CD4-positive, alpha-beta T cell treated with Interleukin-15 for 1 hour (primary cell): ENCODE measurements around the gene THSD4.

Experiments used
- DNase-seq: peaks from one replicate; pipeline ENCODE4 v3.0.0-alpha.2; 2020

Gene THSD4

DNA sequence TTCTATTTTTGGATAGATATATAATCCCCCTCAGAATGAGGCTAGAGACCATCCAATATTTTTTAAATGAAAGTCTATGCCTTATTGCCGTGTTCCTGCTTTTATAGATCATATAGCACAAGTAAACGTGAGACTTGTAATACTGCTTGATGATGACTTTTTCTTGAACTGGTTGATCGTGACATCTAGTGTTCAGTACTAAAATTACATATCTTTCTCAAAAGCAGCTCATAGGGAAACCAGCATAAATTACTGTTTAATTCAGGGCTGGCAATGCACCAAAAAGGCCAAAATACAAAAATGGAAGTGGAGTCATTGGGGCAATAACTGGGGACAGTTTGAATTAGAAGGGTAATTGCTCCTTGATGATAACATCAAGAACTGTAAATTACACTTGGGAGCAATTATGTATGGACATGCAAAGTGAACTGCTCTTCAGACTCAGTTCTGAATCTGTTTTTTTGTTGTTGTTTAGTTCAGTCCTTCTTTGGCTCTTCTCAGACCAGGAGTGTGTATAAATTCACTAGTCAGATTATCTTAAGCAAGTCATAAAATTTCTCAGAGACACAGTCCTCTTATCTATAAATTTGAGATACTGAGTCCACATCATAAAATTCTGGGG, 325.3 kb downstream of the THSD4 start:
- DNase-seq, result no peak

DNA sequence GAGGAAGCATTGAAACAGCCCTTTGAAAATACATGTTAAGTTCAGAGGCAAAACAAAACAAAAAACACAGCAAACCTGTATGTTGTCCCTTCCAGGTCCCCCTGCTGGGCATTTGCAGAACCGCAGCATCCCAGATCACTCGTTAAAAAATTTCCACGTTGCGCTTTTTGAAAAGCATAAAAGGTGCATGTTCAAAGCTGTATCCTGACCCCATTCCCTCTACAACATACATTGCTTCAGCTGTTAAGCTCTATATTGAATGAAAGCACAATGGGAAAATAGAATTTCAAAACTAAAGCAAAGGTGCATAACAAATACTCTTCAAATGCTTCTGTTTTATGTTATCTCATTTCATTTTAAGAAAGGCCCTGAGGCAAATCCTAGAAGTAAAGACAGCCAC, 328.3 kb downstream of the THSD4 start:
- no peak for DNase-seq

DNA sequence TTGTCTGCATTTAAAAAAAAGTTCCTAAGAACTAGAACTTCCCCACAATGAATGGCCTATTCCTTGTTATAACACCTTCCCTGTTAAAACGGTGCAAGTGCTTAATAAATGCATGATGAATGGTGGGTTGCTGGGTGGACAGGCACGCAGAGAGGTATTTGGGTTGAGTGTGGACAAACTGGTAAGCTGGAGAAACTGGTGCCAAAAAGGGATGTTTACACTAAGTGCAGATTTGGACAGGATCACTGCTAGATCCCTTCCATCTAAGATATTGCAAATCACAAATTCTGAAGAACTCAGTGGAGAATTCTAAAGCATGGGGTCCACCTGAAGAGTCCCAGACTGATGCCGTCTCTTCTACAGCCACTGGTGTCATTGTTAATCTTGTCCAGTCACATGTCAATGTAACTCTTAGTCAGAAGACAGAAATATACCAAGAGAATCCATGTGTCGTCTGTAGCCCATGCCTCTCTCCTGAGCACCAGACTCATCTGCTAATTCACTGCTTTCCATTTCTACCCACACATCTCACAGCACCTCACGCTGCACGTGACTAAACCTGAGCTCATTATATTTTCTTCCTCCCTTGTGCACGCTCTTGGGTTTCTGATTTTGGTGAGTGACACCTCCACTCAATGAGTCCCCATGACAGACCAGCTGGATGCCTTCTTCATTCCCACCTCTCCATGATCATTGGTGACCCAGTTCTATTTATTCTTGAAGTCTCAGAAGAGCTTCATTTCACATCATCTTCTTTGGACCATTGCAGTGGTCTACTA, 328.9 kb downstream of the THSD4 start:
- no peak for DNase-seq

DNA sequence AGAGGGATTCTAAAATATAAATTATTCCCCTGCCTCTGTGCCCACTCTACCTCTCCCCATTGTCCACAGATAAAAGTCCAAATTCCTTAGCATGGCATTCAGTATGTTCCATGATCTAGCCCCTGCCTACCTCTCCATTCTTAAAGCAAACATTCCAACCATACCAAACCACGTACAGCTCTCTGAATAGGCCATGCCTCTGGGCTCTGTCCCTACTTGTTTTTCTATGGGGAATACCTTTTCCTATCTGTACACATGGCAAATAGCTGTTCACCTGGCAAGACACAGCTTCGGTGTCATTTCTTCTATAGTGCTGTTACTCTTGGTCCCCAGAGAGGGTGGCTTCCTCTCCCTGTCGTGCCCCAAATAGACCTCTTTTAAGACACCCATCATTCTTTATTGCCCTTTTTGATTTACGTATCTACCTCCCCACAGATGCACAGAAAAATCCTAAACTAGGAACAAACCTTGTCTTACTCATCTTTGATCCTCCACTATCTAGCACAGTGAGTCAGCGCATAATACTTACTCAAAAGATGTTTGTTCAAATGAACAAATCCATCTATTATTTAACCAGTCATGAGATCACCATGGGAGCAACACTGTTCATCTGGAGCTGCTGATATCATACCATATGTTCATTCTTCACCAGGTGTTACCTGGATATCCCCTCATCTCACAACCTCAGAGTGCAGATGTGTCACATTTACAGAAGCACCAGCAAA, 329.8 kb downstream of the THSD4 start:
- DNase-seq, result no peak

DNA sequence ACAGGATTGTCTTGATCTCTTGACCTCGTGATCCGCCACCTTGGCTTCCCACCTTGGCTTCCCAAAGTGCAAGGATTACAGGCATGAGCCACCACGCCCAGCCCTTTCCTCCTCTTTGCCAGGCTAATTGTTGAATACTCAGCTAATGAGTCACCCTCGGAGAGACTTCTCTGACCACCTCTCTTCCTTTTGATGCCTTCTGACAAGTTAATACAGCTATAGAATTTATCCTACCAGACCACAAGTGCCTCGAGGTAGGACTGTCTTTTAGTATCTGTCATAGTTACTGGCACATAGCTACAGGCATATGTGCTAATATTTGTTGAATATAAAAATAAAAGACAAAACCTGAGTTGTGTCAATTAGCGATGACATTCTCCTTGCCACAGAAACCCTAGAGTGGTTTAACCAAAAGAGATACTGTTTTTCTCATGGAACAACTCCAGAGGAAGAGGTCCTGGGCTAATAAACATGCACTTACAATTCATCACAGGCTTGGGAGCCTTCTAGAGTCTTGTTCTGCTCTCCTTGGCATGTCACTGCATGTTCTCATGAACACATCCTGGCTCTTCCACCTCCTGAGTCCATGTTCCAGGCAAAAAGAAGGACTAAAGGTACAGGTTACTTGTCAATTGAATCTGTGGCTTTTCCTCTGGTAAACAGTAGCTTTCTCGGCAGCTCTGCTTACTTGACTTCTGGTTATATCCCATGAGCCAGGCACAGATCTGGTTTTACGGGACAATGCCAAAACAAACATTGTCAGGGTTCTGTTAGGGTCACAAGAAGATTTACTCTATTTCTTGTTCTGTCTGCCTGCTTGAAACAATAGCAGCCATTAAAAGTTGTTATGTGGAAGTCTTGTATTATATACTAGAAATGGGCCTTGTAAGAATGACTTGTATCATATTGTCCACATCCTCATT, 332.3 kb downstream of the THSD4 start:
- DNase-seq, result no peak

DNA sequence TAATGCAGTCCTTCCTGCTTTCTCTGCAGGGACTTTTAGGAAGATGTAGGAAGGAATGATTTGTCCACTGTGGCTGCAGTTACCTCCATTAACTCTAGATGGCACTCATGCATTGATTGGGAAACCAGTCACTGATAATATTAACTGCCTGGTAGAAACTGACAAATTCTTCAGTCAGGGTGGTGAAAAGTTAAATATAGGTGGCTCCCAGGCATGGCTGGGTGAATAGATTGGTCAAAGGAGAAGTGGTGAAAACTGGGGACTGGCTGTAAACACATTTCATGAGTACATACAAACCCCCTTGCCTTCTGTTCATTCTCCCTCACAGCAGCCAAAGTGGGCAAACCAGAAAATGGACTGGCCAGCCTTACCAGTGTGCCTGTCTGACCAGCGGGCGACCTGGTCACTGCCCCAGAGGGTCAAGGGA, 333.4 kb downstream of the THSD4 start:
- no peak for DNase-seq

DNA sequence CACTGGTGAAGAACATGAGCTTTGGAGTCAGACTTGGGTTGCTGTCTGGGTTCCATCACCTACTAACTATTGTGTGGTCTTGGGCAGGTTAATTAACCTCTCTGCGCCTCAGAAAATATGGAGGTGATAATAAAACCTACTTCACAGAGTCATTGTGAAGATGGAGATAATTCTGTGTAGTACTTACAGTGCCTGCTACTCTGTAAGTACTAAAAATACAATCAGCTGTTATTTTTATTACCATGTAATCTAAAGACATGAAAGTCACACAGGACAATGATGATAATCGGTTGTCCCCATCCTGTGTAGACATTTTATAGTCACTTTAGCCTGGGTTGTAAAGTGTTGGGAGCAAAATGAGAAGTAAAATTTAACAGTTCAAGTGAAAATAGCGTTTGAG, 334.1 kb downstream of the THSD4 start:
- DNase-seq, result no peak

DNA sequence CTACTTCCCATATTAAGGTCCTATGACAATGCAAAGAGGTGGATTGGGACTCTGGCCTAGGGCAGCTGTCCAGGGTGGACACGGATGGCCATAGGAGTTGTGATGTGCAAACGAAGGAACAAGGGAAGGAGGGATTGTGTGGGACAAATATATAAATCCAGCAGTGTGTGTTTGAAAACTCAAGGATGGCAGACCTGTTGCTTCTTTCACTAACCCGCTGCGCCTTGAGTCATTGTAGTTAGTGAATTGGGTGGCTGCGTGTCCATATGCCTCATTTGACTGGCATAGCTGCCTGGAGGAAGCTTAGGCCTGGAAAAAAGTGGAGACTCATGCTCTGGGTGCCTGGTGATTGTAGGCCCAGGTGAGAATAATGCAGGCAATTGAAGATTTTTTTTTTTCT, 334.7 kb downstream of the THSD4 start:
- DNase-seq, result no peak

DNA sequence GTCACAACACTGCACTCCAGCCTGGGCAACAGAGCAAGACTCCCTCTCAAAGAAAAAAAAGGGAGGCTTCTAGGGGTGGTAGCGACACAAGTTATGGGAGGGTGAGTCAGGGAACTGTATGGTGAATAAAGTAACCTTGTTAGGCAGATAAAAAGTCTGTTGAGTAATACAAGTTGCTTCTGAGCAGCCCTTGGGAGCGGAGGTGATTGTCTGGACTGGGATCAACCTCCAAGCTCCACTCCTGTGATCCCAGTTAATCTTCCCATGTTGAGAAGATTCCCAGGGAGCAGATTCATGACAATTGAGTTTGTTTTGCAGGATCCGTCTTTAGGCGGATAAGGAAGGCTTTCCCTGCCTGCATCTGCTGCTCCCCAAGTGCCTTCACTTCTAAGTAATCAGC, 335.9 kb downstream of the THSD4 start:
- DNase-seq, result no peak

DNA sequence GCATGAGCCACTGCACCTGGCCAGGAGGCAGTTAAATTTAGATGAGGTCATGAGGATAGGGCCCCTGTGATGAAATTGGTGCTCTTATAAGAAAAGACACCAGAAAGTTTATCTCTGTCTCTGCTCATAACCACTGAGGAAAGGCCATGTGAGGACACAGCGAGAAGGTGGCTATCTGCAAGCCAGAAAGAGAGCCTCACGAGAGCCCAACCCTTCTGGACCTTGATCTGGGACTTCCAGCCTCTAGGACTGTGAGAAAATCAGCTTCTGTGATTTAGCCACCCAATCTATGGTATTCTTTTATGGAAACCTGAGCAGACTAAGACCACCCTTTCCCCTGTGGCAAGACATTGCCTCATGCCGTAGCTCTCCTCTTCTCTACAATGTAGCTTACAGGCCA, 337.6 kb downstream of the THSD4 start:
- no peak for DNase-seq

DNA sequence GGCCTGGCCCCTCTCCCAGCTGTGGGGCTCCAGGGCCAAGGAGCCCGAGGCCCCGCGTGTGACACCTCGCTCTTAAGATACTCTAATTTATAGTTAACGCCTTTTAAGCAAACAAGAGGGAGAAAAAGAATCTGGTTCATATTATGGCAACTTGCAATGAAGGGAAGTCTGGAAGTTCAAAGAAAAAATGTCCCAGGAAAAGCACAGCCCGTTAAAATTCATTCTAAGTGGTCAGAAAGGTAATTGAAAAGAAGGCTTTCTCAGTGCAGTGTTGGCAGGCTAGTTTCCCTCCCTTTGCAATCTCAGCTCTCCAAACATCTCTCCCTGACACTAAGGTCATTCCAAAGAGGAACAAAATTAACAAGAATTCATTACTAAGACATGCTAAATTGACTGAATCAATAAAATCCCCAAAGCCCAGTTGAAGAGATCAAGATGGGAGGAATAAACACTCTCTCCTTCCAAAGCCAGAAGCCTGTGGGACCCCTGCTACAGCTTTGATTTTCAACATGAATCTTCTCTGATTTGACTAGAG, 339.3 kb downstream of the THSD4 start:
- DNase-seq, result no peak

DNA sequence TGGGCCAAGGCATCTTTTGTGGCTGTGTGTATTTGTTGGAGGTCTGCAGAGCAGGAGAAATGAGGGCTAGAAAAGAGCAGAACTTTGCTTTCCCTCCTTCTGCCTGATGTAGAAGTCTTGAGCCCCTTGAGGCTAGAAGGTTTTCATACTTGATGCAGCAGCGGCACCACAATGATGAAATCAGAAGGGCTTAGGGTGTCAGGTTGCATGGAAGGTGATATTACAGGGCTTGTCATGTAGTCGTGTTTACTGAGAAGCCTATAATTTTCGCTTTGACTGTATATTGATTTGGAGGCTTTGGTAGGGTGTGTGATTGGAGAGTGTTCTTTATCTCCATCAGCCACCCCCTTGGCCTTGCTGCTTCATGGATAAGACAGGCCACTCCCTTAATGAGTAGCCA, 339.8 kb downstream of the THSD4 start:
- no peak for DNase-seq

DNA sequence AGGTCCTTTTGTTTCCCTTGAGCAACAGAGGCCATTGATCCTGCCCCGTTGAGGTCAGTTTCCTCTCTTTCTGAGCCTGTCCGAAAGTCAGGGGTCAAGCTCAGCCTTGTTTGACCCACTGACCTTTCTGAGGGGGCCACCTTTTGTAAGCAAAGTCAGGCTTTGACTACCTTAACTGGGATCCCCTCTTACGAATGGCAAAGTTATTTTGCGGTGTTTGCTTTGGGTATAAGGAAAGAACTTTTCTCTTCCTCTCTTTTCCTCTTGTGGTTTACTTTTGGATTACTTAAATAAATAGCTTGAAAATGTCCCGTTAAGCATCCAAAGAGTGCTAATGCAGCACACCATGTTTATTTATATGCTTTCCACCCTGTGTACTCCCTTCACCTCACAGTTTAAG, 340.6 kb downstream of the THSD4 start:
- DNase-seq, result no peak

DNA sequence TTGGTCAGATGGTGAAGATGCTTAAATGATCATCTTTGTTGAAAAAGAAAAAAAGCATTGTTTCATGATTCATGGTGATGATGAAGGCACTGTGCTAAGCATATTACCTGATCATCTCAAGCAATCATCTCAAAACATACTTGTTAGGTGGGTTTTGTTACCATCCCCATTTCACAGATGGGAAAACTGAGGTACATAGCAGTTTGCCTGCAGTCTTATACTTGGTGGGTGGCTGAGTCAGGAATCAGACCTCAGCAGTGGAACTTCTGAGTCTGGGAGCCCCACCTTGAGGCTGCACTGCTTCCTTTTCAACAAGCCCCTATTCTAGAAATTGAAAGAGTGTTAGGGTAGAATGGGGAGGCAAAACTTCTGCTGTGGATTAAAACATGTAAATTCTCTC, 341.1 kb downstream of the THSD4 start:
- no peak for DNase-seq

DNA sequence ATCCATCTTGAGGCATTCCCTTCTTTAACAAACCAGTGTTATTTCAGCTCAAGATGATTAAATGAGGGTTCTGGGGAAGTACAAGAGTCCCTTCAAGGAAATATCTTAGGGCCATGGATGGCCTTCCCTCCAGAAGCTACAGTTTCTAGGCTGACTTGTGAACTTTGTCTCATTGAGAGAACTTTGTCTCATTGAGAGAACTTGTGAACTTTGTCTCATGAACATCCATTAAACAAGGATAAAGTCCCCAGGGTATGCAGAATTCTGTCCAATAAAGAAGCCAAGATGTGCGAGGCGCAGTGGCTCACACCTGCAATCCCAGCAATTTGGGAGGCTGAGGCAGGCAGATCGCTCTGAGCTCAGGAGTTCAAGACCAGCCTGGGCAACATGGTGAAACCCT, 341.5 kb downstream of the THSD4 start:
- DNase-seq, result no peak

DNA sequence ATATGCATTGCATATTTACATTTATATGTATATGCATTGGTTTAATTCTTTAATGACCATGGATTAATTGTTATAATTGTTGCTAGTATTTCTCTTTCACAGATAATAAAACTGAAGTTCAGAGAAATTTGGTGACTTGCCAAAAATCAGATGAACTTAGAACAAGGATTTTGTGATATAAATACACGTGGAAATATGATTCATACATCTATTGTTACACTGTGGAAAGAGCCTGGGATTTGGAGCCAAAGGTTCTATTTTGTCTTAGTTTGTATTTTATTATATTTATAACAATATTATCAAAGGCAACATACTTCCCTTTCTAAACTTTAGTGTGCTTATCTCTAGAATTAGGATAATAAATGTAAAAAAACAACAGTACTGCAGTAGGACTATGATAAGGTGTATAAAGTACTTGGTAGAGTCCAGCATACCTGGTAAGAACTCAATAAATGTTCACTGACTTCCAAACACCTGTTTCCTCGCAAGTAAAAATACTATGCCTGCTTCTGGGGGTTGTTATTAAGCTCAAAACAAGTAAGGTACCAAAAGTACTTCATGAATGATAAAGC, 342.9 kb downstream of the THSD4 start:
- DNase-seq, result no peak

DNA sequence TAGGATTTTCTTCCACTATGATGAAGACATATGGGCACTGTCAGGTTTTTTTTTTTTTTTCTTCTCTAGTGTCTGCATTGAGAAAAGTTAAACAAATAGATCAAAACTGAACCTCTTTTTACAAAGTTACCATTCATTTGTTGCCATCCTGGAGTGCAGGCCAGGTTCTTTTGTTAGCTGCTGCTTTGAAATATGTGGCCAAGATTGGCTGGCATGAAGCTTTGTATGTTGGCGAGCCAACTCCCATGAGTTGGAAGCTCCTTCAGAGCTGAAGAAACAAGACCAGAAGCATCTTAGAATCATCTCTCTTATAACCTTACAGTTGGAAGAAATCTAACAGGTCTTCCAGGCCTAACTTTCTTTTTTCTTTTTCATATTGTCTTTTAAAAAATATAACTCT, 346.5 kb downstream of the THSD4 start:
- DNase-seq, result no peak

DNA sequence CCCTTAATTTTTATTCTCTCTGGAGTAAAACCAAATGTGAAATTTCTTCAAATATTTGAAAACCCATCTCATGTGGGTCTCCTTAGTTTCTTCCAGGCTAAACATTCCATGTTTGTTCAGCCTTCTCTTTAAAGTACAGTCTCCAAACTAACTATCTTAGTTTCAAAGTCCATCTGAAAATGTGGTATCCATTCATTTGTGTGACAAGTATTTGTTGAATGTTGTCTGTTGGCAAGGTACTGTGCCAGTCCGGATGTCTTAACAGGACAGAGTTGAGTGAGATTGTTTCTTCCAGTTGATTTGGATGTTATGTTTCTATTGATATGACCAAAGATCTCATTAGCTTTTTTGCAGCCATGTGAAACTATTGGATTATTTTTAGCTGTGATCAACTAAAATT, 347.4 kb downstream of the THSD4 start:
- DNase-seq, result no peak

DNA sequence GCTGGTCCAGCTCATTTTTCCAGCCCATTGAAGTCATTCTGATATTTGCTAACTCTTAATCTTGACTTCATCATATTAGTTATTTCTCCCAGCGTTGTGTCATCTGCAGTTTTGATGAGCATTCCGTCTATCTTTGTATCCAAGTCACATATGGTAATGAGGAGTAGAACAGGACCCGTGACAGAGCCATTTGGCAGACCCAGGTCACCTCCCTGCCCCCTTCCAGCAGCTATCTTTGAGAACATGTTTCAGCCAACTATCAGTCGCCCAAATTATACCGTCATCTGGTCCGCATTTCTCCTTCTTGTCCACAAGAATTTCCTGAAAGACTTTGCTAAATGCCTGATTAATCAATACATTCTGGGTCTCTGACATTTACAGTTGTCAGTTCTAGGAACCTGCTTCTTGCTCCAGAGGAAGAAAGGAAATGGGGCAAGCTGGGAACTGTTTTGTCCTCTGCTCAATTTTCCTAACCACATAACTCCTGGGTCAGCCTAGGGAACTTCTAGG, 347.9 kb downstream of the THSD4 start:
- no peak for DNase-seq

DNA sequence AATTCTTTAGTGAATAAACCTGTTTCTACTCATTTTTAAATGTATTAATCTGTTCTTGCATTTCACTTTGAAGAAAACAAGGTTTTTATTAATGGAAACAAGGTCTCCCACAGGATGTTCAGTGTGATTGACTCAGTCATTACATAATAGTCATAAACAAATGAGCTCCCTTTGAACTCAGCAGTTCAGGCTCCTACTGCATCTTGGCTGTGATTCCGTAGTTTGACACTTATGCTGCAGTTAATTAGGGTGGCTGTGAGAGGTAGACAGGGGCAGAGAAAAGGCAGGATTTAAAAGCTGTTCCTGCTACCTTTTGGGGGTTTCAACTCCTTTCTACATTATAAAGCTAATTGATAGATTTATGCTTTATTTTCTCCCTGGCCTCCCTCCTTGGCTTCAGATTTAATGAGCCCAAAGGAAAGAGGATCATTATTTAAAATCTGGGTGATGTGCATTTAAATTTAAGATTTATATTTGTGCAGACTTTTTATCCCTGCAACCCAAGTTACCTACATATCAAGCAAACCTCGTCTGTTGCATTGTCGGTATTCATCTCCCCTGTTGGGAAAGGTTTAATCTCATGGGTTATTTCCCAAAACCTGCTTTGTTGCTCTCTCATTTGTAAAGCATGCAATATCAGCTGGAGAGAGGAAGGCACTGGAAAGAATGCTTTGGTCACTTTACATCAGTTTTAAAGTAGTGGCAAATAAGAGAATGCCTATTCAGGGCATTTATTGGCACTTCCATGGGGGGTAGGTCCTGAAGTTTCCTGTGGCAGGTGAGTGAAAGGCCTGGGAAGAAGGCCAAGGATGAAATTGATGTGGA, 350.1 kb downstream of the THSD4 start:
- no peak for DNase-seq

DNA sequence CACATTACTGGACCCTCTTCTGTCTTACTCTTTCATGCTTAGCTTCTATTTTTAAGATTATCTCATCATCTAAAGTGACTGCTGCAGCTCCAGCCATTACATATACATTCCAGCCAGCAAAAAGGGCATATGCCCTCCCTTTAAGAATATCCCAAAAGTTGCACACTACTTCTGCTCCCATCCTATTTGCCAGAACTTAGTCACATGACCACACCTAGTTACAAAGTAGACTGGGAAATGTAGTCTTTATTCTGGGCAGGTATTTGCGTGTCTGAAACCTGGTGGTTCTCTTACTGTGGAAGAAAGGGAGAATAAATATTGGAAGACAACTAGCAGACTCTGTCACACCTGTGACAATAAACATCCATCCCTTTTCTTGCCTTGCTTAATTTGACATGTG, 353.4 kb downstream of the THSD4 start:
- DNase-seq, result no peak
